ENCODE results near the gene SDR42E2. TPM values are rescaled to one million over a fixed set of nuclear protein-coding genes. Genes with fewer than 3 reads are reported as not detected.

SDR42E2 gene
- polyA plus RNA-seq, 3 donors: 0.16 to 0.23 TPM; not detected in 1

- intact Hi-C loops (cut with micrococcal nuclease): loop anchor here (10.0 kb wide), 2 partner anchors 176 to 604 kb away; partner anchors contain the start of genes CDR2 (in 2 of the 2) and METTL9 (in 1 of the 2)
- no peak overlapping the region for H3K4me2 ChIP-seq (replicated peaks; ENCODE audit: extremely low read depth, low read length, poor library complexity, severe bottlenecking)
- Mint-ChIP-seq H3K4me1 (peaks cover 15% of the 10 kb centered on the region), H3K36me3 (no peaks in the 10 kb centered on the region), H3K27ac (peak overlapping the region in 2 of 7 donors; percentile 37 to 52), H3K9me3 (peaks cover 0 to 2% (median 0%) of the 10 kb centered on the region in 7 donors), H3K4me3 (no peak overlapping the region), H3K27me3 (ENCODE audit: low read depth in 3 of 3) (peaks cover 2 to 7% (median 6%) of the 10 kb centered on the region in 3 donors)
- no peaks in the 10 kb centered on the region for H3K9me3 ChIP-seq (replicated peaks in 1 of 2; ENCODE audit: control insufficient read depth in 1 of 2, insufficient read depth in 1 of 2, low read length in 2 of 2)
- H4K20me1 ChIP-seq (ENCODE audit: insufficient read depth, low read length): no peaks in the 10 kb centered on the region
- H3K36me3 ChIP-seq (replicated peaks in 1 of 2; ENCODE audit: control insufficient read depth in 1 of 2, insufficient read depth in 2 of 2, low read length in 2 of 2): no peaks in the 10 kb centered on the region
- peak in 1 of 3 donors; percentile 33 for DNase-seq
- no peaks in the 10 kb centered on the region for H3K27me3 ChIP-seq (ENCODE audit: control insufficient read depth in 2 of 2, insufficient read depth in 2 of 2, low read length in 2 of 2)
- no peak for TF ChIP-seq CTCF (IDR thresholded peaks at IDR 0.05)
- H3K79me2 ChIP-seq (ENCODE audit: insufficient read depth, low read length): no peaks in the 10 kb centered on the region
- peaks cover 17 to 20% of the 10 kb centered on the region in 2 donors for H3K4me1 ChIP-seq (ENCODE audit: control insufficient read depth in 1 of 2, insufficient read depth in 2 of 2, low read length in 2 of 2)
- H3K9ac ChIP-seq (ENCODE audit: insufficient read depth, low read length, poor library complexity, severe bottlenecking): no peak overlapping the region
- H3K27ac ChIP-seq (ENCODE audit: low read depth in 1 of 2, low read length in 2 of 2): no peak overlapping the region
- H3K4me3 ChIP-seq (replicated peaks in 1 of 3; ENCODE audit: low read depth in 2 of 3, low read length in 3 of 3): no peak overlapping the region
- no peak overlapping the region for H2AFZ ChIP-seq (ENCODE audit: insufficient read depth, low read depth, low read length, poor library complexity, severe bottlenecking)
- WGBS (ENCODE audit: insufficient coverage): 72% methylated on average over 4 of the region's 7 CpGs
These were observed 36.4 kb downstream of the SDR42E2 start for GRCh38 chr16:22198547-22199293.

- H3K9me3 Mint-ChIP-seq: peaks cover 0 to 5% (median 0%) of the 10 kb centered on the region in 7 donors
- no peaks in the 10 kb centered on the region for H3K36me3 ChIP-seq (replicated peaks in 1 of 2; ENCODE audit: control insufficient read depth in 1 of 2, insufficient read depth in 2 of 2, low read length in 2 of 2)
- intact Hi-C loops (cut with micrococcal nuclease): no loop called here
- no peak overlapping the region for H3K27ac ChIP-seq (ENCODE audit: low read depth in 1 of 2, low read length in 2 of 2)
- no CpG with 5 or more reads among the region's 6 CpGs for WGBS (ENCODE audit: insufficient coverage)
- H3K36me3 Mint-ChIP-seq: no peaks in the 10 kb centered on the region
- TF ChIP-seq CTCF (IDR thresholded peaks at IDR 0.05): no peak
- no peak overlapping the region for H3K4me3 Mint-ChIP-seq
- peak overlapping the region in 1 of 7 donors; percentile 42 for H3K27ac Mint-ChIP-seq
- H3K79me2 ChIP-seq (ENCODE audit: insufficient read depth, low read length): peaks cover 7% of the 10 kb centered on the region
- H3K27me3 ChIP-seq (ENCODE audit: control insufficient read depth in 2 of 2, insufficient read depth in 2 of 2, low read length in 2 of 2): no peaks in the 10 kb centered on the region
- H2AFZ ChIP-seq (ENCODE audit: insufficient read depth, low read depth, low read length, poor library complexity, severe bottlenecking): no peak overlapping the region
- H4K20me1 ChIP-seq (ENCODE audit: insufficient read depth, low read length): no peaks in the 10 kb centered on the region
- peaks cover 0 to 4% (median 2%) of the 10 kb centered on the region in 3 donors for H3K27me3 Mint-ChIP-seq (ENCODE audit: low read depth in 3 of 3)
- no peak overlapping the region for H3K9ac ChIP-seq (ENCODE audit: insufficient read depth, low read length, poor library complexity, severe bottlenecking)
- DNase-seq: no peak
- H3K4me3 ChIP-seq (replicated peaks in 1 of 3; ENCODE audit: low read depth in 2 of 3, low read length in 3 of 3): no peak overlapping the region
- peaks cover 6 to 16% of the 10 kb centered on the region in 2 donors for H3K4me1 ChIP-seq (ENCODE audit: control insufficient read depth in 1 of 2, insufficient read depth in 2 of 2, low read length in 2 of 2)
- no peaks in the 10 kb centered on the region for H3K9me3 ChIP-seq (replicated peaks in 1 of 2; ENCODE audit: control insufficient read depth in 1 of 2, insufficient read depth in 1 of 2, low read length in 2 of 2)
- H3K4me1 Mint-ChIP-seq: peaks cover 9% of the 10 kb centered on the region
- H3K4me2 ChIP-seq (replicated peaks; ENCODE audit: extremely low read depth, low read length, poor library complexity, severe bottlenecking): no peak overlapping the region
These were observed 39.9 kb downstream of the SDR42E2 start for GRCh38 chr16:22202261-22202637.
